ENCODE results near the gene JUP. TPM values are rescaled to one million over a fixed set of nuclear protein-coding genes. Genes with fewer than 3 reads are reported as not detected.

JUP gene
- total and polyA plus RNA-seq, 8 donors, result 94.2 to 148 (median 119) TPM

- intact Hi-C loops (cut with DNase I), result no loop called here
- Histone ChIP-seq H3K27me3 (no peaks in the 10 kb centered on the region), H3K4me1 (no peaks in the 10 kb centered on the region), H3K4me3 (no peak overlapping the region), H3K27ac (no peak overlapping the region), H3K36me3 (peaks cover 0 to 30% of the 10 kb centered on the region in 2 donors), H3K9me3 (no peaks in the 10 kb centered on the region)
- no peak for DNase-seq
- TF ChIP-seq, protein P1, sequence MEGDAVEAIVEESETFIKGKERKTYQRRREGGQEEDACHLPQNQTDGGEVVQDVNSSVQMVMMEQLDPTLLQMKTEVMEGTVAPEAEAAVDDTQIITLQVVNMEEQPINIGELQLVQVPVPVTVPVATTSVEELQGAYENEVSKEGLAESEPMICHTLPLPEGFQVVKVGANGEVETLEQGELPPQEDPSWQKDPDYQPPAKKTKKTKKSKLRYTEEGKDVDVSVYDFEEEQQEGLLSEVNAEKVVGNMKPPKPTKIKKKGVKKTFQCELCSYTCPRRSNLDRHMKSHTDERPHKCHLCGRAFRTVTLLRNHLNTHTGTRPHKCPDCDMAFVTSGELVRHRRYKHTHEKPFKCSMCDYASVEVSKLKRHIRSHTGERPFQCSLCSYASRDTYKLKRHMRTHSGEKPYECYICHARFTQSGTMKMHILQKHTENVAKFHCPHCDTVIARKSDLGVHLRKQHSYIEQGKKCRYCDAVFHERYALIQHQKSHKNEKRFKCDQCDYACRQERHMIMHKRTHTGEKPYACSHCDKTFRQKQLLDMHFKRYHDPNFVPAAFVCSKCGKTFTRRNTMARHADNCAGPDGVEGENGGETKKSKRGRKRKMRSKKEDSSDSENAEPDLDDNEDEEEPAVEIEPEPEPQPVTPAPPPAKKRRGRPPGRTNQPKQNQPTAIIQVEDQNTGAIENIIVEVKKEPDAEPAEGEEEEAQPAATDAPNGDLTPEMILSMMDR (IDR thresholded peaks at IDR 0.05), result no peak
- no peak for ATAC-seq
Measured at GRCh38 chr17:41751288-41751687, 35.2 kb downstream of the JUP start.

DNA sequence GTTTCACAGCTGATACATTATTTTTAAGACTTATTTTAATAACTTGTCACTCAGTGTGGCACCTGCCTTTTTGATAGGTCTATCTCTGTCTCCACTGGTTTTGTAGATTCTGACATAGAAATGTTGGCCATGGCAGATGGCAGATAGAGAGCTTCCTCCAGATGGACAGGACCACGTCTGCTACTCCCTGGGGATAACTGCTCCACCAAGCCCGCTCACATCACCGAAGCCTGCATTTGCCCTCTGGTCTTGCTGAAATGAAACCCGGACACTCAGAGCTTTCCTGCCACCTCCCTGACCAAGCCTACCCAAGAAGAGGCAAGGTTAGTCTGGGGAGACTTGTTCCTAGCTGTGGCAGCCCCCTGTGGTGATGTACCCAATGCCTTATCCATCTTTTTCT is 35.6 kb downstream of the JUP start:
- Histone ChIP-seq H3K27me3 (no peaks in the 10 kb centered on the region), H3K4me3 (no peak overlapping the region), H3K27ac (no peak overlapping the region), H3K4me1 (no peaks in the 10 kb centered on the region), H3K9me3 (no peaks in the 10 kb centered on the region), H3K36me3 (peaks cover 0 to 25% of the 10 kb centered on the region in 2 donors)
- ATAC-seq (no peak), DNase-seq (no peak)
- intact Hi-C loops (cut with DNase I), result no loop called here
- TF ChIP-seq, protein P1 (IDR thresholded peaks at IDR 0.05), result no peak

- H3K36me3 ChIP-seq, result peaks cover 0 to 3% of the 10 kb centered on the region in 2 donors
- H3K27ac ChIP-seq, result no peak overlapping the region
- TF ChIP-seq, protein P1 (IDR thresholded peaks at IDR 0.05), result no peak
- H3K4me1 ChIP-seq, result no peaks in the 10 kb centered on the region
- no peak for ATAC-seq
- no peak overlapping the region for H3K4me3 ChIP-seq
- H3K27me3 ChIP-seq, result no peaks in the 10 kb centered on the region
- intact Hi-C loops (cut with DNase I), result no loop called here
- no peak for DNase-seq
- no peaks in the 10 kb centered on the region for H3K9me3 ChIP-seq
Measured at GRCh38 chr17:41748275-41748674, 38.2 kb downstream of the JUP start.

DNA sequence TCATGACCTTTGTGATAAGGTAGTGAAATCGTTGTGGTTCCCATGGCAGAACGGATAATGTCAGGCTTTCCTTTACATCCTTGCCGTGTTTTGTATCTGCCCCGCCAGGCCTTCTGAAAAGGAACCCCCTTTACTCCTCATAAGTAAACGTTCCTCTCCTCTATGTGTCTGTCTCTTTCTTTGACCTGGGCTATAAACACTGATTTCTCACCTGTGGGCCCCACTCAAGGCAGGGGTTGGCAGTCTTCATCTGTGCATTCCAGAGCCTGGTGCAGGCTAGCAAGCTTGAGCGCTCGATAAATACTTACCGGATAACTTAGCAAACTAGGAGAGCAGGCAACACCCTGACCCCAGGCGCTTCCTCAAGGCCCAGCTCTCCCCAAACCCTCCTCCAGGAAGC is 44.8 kb downstream of the JUP start:
- H3K27me3 ChIP-seq, result peaks cover under 1 to 12% of the 10 kb centered on the region in 2 donors
- H3K4me3 ChIP-seq, result no peak overlapping the region
- DNase-seq (no peak), ATAC-seq (no peak)
- intact Hi-C loops (cut with DNase I), result loop anchor here in 1 of 2 donors (5.0 kb wide), 1 partner anchor 71 kb away; the partner anchor contains the start of genes FKBP10 and P3H4
- no peaks in the 10 kb centered on the region for H3K4me1 ChIP-seq
- H3K36me3 ChIP-seq, result no peaks in the 10 kb centered on the region
- H3K9me3 ChIP-seq, result no peaks in the 10 kb centered on the region
- TF ChIP-seq, protein P1 (IDR thresholded peaks at IDR 0.05), result no peak
- H3K27ac ChIP-seq, result no peak overlapping the region

DNA sequence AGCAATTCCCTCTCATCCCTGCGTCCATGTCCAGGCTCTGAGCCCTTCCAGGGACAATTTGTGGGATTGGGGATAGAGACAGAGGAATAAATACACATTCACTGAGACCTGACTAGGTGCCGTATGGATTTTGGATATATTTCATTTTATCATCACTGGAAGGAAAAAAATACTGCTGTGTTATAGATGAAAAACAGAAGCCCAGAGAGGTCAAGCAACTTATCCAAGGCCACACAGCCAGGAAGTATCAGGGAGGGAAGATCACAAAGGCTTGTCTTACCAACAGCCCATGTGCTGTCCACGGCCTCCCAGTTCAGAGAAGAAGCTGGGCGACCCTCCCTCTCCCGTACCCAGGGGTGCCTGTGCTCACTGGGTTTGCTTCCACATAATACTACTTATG is 46.0 kb downstream of the JUP start:
- Histone ChIP-seq H3K27me3 (peaks cover 11 to 24% of the 10 kb centered on the region in 2 donors), H3K4me3 (no peak overlapping the region), H3K4me1 (no peaks in the 10 kb centered on the region), H3K9me3 (no peaks in the 10 kb centered on the region), H3K36me3 (no peaks in the 10 kb centered on the region), H3K27ac (no peak overlapping the region)
- TF ChIP-seq, protein P1 (IDR thresholded peaks at IDR 0.05), result no peak
- intact Hi-C loops (cut with DNase I), result loop anchor here in 1 of 2 donors (5.0 kb wide), 1 partner anchor 72 kb away; the partner anchor contains the start of genes FKBP10 and P3H4
- DNase-seq (no peak), ATAC-seq (no peak)

Data from left lung (tissue), 10 donors.